H9 (cell line): ENCODE data around the gene CEACAM16. TPM values are rescaled to one million over a fixed set of nuclear protein-coding genes. Genes with fewer than 3 reads are reported as not detected.

Source experiments
- DNase-seq: peaks from one replicate; pipeline ENCODE4 v3.0.0-alpha.2; 2017
- H2AFZ ChIP-seq: one replicate; pipeline ENCODE4 v1.6.1; 2013; ENCODE audit warnings: mild to moderate bottlenecking, low read length, control low read depth, moderate library complexity
- H2AK5ac ChIP-seq: 2 replicates; pipeline ENCODE4 v1.6.1; 2013; ENCODE audit warnings: low read length, control low read depth, mixed read lengths; ENCODE audit not compliant: insufficient read length
- H2BK120ac ChIP-seq: one replicate; pipeline ENCODE4 v1.6.1; 2013; ENCODE audit warnings: low read depth, mild to moderate bottlenecking, low read length, control low read depth, inconsistent platforms; ENCODE audit not compliant: poor library complexity, severe bottlenecking
- H2BK12ac ChIP-seq: 2 replicates; pipeline ENCODE4 v1.6.1; 2013; ENCODE audit warnings: low read length, control low read depth, mixed read lengths, low read depth; ENCODE audit not compliant: insufficient read length
- H2BK15ac ChIP-seq: 2 replicates; pipeline ENCODE4 v1.6.1; 2013; ENCODE audit warnings: low read depth, low read length, control low read depth
- H2BK20ac ChIP-seq: one replicate; pipeline ENCODE4 v1.6.1; 2013; ENCODE audit warnings: low read depth, mild to moderate bottlenecking, low read length, control low read depth, inconsistent platforms; ENCODE audit not compliant: poor library complexity, severe bottlenecking
- H2BK5ac ChIP-seq: 2 replicates; pipeline ENCODE4 v1.6.1; 2013; ENCODE audit warnings: low read length, control low read depth, mixed read lengths; ENCODE audit not compliant: insufficient read length
- H3K14ac ChIP-seq: 2 replicates; pipeline ENCODE4 v1.6.1; 2013; ENCODE audit warnings: low read length, control low read depth; ENCODE audit not compliant: insufficient read depth
- H3K18ac ChIP-seq: 2 replicates; pipeline ENCODE4 v1.6.1; 2013; ENCODE audit warnings: low read depth, mild to moderate bottlenecking, mixed read lengths, low read length, control low read depth; ENCODE audit not compliant: insufficient read length
- H3K23ac ChIP-seq: 2 replicates; pipeline ENCODE4 v1.6.1; 2013; ENCODE audit warnings: low read length, control low read depth, mixed read lengths, low read depth; ENCODE audit not compliant: insufficient read length
- H3K23me2 ChIP-seq: 2 replicates; pipeline ENCODE4 v1.6.1; 2013; ENCODE audit warnings: low read depth, mild to moderate bottlenecking, mixed read lengths, low read length, control low read depth; ENCODE audit not compliant: insufficient read length, poor library complexity, severe bottlenecking
- H3K27ac ChIP-seq: 2 replicates; pipeline ENCODE4 v1.5.1; 2013; ENCODE audit warnings: low read length, control low read depth, mixed read lengths, low read depth; ENCODE audit not compliant: insufficient read length
- H3K27me3 ChIP-seq: 2 replicates; pipeline ENCODE4 v1.6.1; 2013; ENCODE audit warnings: low read length, control low read depth, inconsistent platforms; ENCODE audit not compliant: insufficient read depth
- H3K4ac ChIP-seq: 2 replicates; pipeline ENCODE4 v1.6.1; 2013; ENCODE audit warnings: low read depth, mild to moderate bottlenecking, control low read depth, inconsistent platforms, low read length, moderate library complexity
- H3K4me1 ChIP-seq: 2 replicates; pipeline ENCODE4 v1.6.1; 2013; ENCODE audit warnings: low read length, control low read depth, inconsistent platforms; ENCODE audit not compliant: insufficient read depth
- H3K4me2 ChIP-seq: 2 replicates; pipeline ENCODE4 v1.6.1; 2013; ENCODE audit warnings: low read length, control low read depth, mixed read lengths; ENCODE audit not compliant: insufficient read length, insufficient read depth
- H3K56ac ChIP-seq: 2 replicates; pipeline ENCODE4 v1.6.1; 2013; ENCODE audit warnings: low read depth, mild to moderate bottlenecking, mixed read lengths, low read length, control low read depth; ENCODE audit not compliant: insufficient read length
- H3K79me1 ChIP-seq: 2 replicates; pipeline ENCODE4 v1.6.1; 2013; ENCODE audit warnings: low read depth, mild to moderate bottlenecking, moderate library complexity, low read length, control low read depth, inconsistent platforms; ENCODE audit not compliant: insufficient read depth, poor library complexity, severe bottlenecking
- H3K79me2 ChIP-seq: 2 replicates; pipeline ENCODE4 v1.6.1; 2013; ENCODE audit warnings: low read length, control low read depth, inconsistent platforms; ENCODE audit not compliant: insufficient read depth
- H3K9ac ChIP-seq: 2 replicates; pipeline ENCODE4 v1.6.1; 2013; ENCODE audit warnings: low read length, control low read depth, mixed read lengths; ENCODE audit not compliant: insufficient read length; ENCODE audit errors: extremely low read depth
- H3K9me3 ChIP-seq: one replicate; pipeline ENCODE4 v1.6.1; 2013; ENCODE audit warnings: low read depth, low read length, inconsistent platforms; ENCODE audit not compliant: control insufficient read depth
- H3T11ph ChIP-seq: one replicate; pipeline ENCODE4 v1.6.1; 2013; ENCODE audit warnings: mild to moderate bottlenecking, low read length, control low read depth, inconsistent platforms
- H4K20me1 ChIP-seq: one replicate; pipeline ENCODE4 v1.6.1; 2013; ENCODE audit not compliant: control insufficient read depth, insufficient read length, insufficient read depth
- H4K5ac ChIP-seq: 2 replicates; pipeline ENCODE4 v1.6.1; 2013; ENCODE audit warnings: low read depth, mild to moderate bottlenecking, mixed read lengths, low read length, control low read depth; ENCODE audit not compliant: insufficient read length
- H4K8ac ChIP-seq: replicated peaks from 2 replicates; pipeline ENCODE4 v1.6.1; 2013; ENCODE audit warnings: low read length, control low read depth, mixed read lengths, low read depth; ENCODE audit not compliant: insufficient read length
- H4K91ac ChIP-seq: 2 replicates; pipeline ENCODE4 v1.6.1; 2013; ENCODE audit warnings: low read depth, mild to moderate bottlenecking, moderate library complexity, mixed read lengths, low read length, control low read depth; ENCODE audit not compliant: insufficient read length
- H3K27ac Mint-ChIP-seq, 3 experiments: 2 replicates in 2 of 3; 3 replicates in 1 of 3; pipeline ENCODE4 v1.8.0; 2020 to 2021; ENCODE audit warnings: mixed read lengths in 3 of 3, mild to moderate bottlenecking in 1 of 3, moderate library complexity in 1 of 3
- H3K27me3 Mint-ChIP-seq: 2 replicates; pipeline ENCODE4 v1.8.0; 2021; ENCODE audit warnings: low read depth, mild to moderate bottlenecking, moderate library complexity, mixed read lengths
- H3K36me3 Mint-ChIP-seq, 3 experiments: 2 replicates in 2 of 3; 3 replicates in 1 of 3; pipeline ENCODE4 v1.8.0; 2020 to 2021; ENCODE audit warnings: low read depth in 3 of 3, mixed read lengths in 3 of 3; ENCODE audit not compliant: insufficient read depth in 1 of 3
- H3K4me1 Mint-ChIP-seq, 2 experiments: 2 replicates each; pipeline ENCODE4 v1.8.0; 2020; ENCODE audit warnings: mixed read lengths in 2 of 2
- H3K4me3 Mint-ChIP-seq, 2 experiments: 2 replicates in 1 of 2; 3 replicates in 1 of 2; pipeline ENCODE4 v1.8.0; 2020 to 2021; ENCODE audit warnings: mild to moderate bottlenecking in 2 of 2, mixed read lengths in 2 of 2, moderate library complexity in 1 of 2
- H3K9me3 Mint-ChIP-seq, 2 experiments: 2 replicates in 1 of 2; 3 replicates in 1 of 2; pipeline ENCODE4 v1.8.0; 2020; ENCODE audit warnings: mild to moderate bottlenecking in 2 of 2, mixed read lengths in 2 of 2, moderate library complexity in 1 of 2
- WGBS: extraction: QIAGEN DNeasy Blood & Tissue Kit; methylation state at CpG from one replicate; pipeline ENCODE4 v1.1.7; 2013; ENCODE audit warnings: missing lambda C conversion rate, low lambda C conversion rate, mixed read lengths; ENCODE audit not compliant: insufficient read length; ENCODE audit errors: extremely low coverage; 5-methylcytosine and 5-hydroxymethylcytosine counted together
- total RNA-seq: library from RNA; stranded (reverse); gene quantifications from 2 replicates; pipeline ENCODE4 v1.2.1, GENCODE V29; 2021
- TF ChIP-seq, protein P1 (sequence below): fragments of 200-600 bp; sonication (generic); conservative IDR thresholded peaks from 3 replicates; pipeline ENCODE4 v1.8.0; 2021; ENCODE audit warnings: antibody characterized with exemption, mild to moderate bottlenecking

The CEACAM16 gene
- total RNA-seq, 1 experiment from 2014 or later = not detected

DNA sequence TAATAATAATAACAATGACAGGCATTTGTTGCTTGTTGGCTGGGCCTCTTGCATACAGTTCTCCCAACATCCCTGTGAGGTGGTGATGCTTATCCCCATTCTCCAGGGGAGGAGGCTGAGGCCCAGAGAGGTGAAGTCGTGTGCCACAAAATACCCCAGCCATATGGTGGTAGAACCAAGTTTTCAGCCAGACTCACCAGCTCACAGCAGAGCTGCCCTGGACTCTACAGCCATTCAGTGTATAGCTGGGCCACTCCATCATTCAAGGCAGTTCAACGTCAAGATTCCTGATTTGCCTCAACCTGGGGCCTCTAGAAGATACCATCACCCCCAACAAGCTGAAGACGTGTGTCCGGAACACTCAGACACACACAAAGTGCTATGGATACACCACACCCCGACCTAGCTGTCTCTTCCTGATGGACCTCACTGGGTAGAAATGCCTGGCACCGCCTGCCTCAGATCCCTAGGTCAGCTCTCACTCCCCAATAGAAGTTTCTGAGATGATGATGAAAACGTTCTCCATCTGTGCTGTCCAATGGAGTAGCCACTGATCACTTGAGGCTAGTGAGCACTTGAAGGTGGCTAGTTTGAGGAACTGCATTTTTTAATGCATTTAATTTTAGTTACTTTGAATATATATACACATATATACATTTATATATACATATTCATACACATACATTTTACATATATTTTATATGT, 31.9 kb upstream of the CEACAM16 start:
- Mint-ChIP-seq H3K4me3 (no peak overlapping the region), H3K36me3 (peaks cover 5 to 15% (median 7%) of the 10 kb centered on the region in 3 experiments; a peak in 6 of 7 replicates), H3K27ac (no peak overlapping the region; a peak in 1 of 7 replicates), H3K9me3 (no peaks in the 10 kb centered on the region; a peak in 1 of 5 replicates), H3K27me3 (no peaks in the 10 kb centered on the region; the same call in none of the 2 replicates), H3K4me1 (peaks cover 10 to 12% of the 10 kb centered on the region in 2 experiments)
- Histone ChIP-seq H2BK15ac (no peak overlapping the region; the same call in 1 of the 2 replicates), H2BK12ac (no peak overlapping the region), H4K5ac (no peak overlapping the region), H3K4me1 (no peaks in the 10 kb centered on the region), H3K27me3 (no peaks in the 10 kb centered on the region), H3K9me3 (no peaks in the 10 kb centered on the region), H2AFZ (no peak overlapping the region), H2BK5ac (no peak overlapping the region), H2BK120ac (no peak overlapping the region), H4K8ac (no peak overlapping the region), H3K79me2 (no peaks in the 10 kb centered on the region), H3K23me2 (no peaks in the 10 kb centered on the region), H4K91ac (no peak overlapping the region), H3K4me2 (no peak overlapping the region), H3K27ac (no peak overlapping the region), H3K18ac (no peak overlapping the region), H2BK20ac (no peak overlapping the region), H3T11ph (no peak overlapping the region), H3K79me1 (no peaks in the 10 kb centered on the region), H2AK5ac (no peak overlapping the region), H3K14ac (no peak overlapping the region), H4K20me1 (no peaks in the 10 kb centered on the region), H3K56ac (no peak overlapping the region), H3K4ac (no peak overlapping the region), H3K9ac (no peak overlapping the region), H3K23ac (no peak overlapping the region)
- TF ChIP-seq, protein P1, sequence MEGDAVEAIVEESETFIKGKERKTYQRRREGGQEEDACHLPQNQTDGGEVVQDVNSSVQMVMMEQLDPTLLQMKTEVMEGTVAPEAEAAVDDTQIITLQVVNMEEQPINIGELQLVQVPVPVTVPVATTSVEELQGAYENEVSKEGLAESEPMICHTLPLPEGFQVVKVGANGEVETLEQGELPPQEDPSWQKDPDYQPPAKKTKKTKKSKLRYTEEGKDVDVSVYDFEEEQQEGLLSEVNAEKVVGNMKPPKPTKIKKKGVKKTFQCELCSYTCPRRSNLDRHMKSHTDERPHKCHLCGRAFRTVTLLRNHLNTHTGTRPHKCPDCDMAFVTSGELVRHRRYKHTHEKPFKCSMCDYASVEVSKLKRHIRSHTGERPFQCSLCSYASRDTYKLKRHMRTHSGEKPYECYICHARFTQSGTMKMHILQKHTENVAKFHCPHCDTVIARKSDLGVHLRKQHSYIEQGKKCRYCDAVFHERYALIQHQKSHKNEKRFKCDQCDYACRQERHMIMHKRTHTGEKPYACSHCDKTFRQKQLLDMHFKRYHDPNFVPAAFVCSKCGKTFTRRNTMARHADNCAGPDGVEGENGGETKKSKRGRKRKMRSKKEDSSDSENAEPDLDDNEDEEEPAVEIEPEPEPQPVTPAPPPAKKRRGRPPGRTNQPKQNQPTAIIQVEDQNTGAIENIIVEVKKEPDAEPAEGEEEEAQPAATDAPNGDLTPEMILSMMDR = no peak
- WGBS = no CpG with 5 or more reads among the region's 7 CpGs
- no peak for DNase-seq
